ENCODE results near the gene TBR1.

Gene TBR1

GRCh38 chr2:161422816-161423403 is 6.8 kb downstream of the TBR1 start:
- in situ Hi-C loops (cut with MboI; ENCODE audit: low sequenced_read_pairs, unreplicated experiment), result no loop called here
- TF ChIP-seq CTCF (IDR thresholded peaks at IDR 0.05; ENCODE audit: borderline replicate concordance, control extremely low read depth, extremely low read depth, insufficient read depth, missing control alignments), result no peak
- no peak for DNase-seq (ENCODE audit: low spot score)

GRCh38 chr2:161423421-161424393 is 7.6 kb downstream of the TBR1 start:
- no peak for TF ChIP-seq CTCF (IDR thresholded peaks at IDR 0.05; ENCODE audit: borderline replicate concordance, control extremely low read depth, extremely low read depth, insufficient read depth, missing control alignments)
- in situ Hi-C loops (cut with MboI; ENCODE audit: low sequenced_read_pairs, unreplicated experiment), result no loop called here
- DNase-seq (ENCODE audit: low spot score), result peak; percentile 43

- no peak for TF ChIP-seq CTCF (IDR thresholded peaks at IDR 0.05; ENCODE audit: borderline replicate concordance, control extremely low read depth, extremely low read depth, insufficient read depth, missing control alignments)
- in situ Hi-C loops (cut with MboI; ENCODE audit: low sequenced_read_pairs, unreplicated experiment), result no loop called here
- DNase-seq (ENCODE audit: low spot score), result no peak
These were observed 8.3 kb downstream of the TBR1 start for GRCh38 chr2:161424394-161424769.

- in situ Hi-C loops (cut with MboI; ENCODE audit: low sequenced_read_pairs, unreplicated experiment), result no loop called here
- TF ChIP-seq CTCF (IDR thresholded peaks at IDR 0.05; ENCODE audit: borderline replicate concordance, control extremely low read depth, extremely low read depth, insufficient read depth, missing control alignments), result no peak
- no peak for DNase-seq (ENCODE audit: low spot score)
These were observed 9.0 kb downstream of the TBR1 start for GRCh38 chr2:161424891-161425727.

- no peak for TF ChIP-seq CTCF (IDR thresholded peaks at IDR 0.05; ENCODE audit: borderline replicate concordance, control extremely low read depth, extremely low read depth, insufficient read depth, missing control alignments)
- DNase-seq (ENCODE audit: low spot score), result no peak
- in situ Hi-C loops (cut with MboI; ENCODE audit: low sequenced_read_pairs, unreplicated experiment), result no loop called here
These were observed 9.8 kb downstream of the TBR1 start for GRCh38 chr2:161425728-161426454.
